Hepatocyte (in vitro differentiated cells): ENCODE data around the gene GRK3. TPM values are rescaled to one million over a fixed set of nuclear protein-coding genes. Genes with fewer than 3 reads are reported as not detected.

Experiments used
- DNase-seq: peaks from one replicate; pipeline ENCODE4 v3.0.0-alpha.2; 2016; ENCODE audit warnings: low spot score
- H2AFZ ChIP-seq: fragments of 200-600 bp; sonication (generic); 2 replicates; pipeline ENCODE4 v1.6.0; 2016; ENCODE audit warnings: antibody characterized with exemption, mild to moderate bottlenecking
- H3K27ac ChIP-seq: fragments of 200-600 bp; sonication (generic); 2 replicates; pipeline ENCODE4 v1.5.1; 2016; ENCODE audit warnings: mild to moderate bottlenecking
- H3K27me3 ChIP-seq: fragments of 200-600 bp; sonication (generic); 2 replicates; pipeline ENCODE4 v1.6.1; 2016
- H3K36me3 ChIP-seq: fragments of 200-600 bp; sonication (generic); replicated peaks from 2 replicates; pipeline ENCODE4 v1.5.1; 2016; ENCODE audit warnings: low read depth; ENCODE audit not compliant: insufficient read depth
- H3K4me1 ChIP-seq: fragments of 200-600 bp; sonication (generic); 2 replicates; pipeline ENCODE4 v1.5.1; 2016; ENCODE audit warnings: mild to moderate bottlenecking, moderate library complexity; ENCODE audit not compliant: insufficient read depth
- H3K4me2 ChIP-seq: fragments of 200-600 bp; sonication (generic); 2 replicates; pipeline ENCODE4 v1.6.0; 2016
- H3K4me3 ChIP-seq: fragments of 200-600 bp; sonication (generic); 2 replicates; pipeline ENCODE4 v1.5.1; 2016; ENCODE audit warnings: mild to moderate bottlenecking
- H3K79me2 ChIP-seq: fragments of 200-600 bp; sonication (generic); 2 replicates; pipeline ENCODE4 v1.6.0; 2017; ENCODE audit warnings: mild to moderate bottlenecking
- H3K9me2 ChIP-seq: fragments of 200-600 bp; sonication (generic); replicated peaks from 2 replicates; pipeline ENCODE4 v1.6.0; 2017; ENCODE audit warnings: mild to moderate bottlenecking; ENCODE audit not compliant: insufficient read depth
- H3K9me3 ChIP-seq: fragments of 200-600 bp; sonication (generic); 2 replicates; pipeline ENCODE4 v1.5.1; 2016; ENCODE audit warnings: low read depth, mild to moderate bottlenecking
- H4K20me1 ChIP-seq: fragments of 200-600 bp; sonication (generic); 2 replicates; pipeline ENCODE4 v1.6.0; 2016; ENCODE audit warnings: mild to moderate bottlenecking; ENCODE audit not compliant: insufficient read depth, poor library complexity, severe bottlenecking
- EZH2 ChIP-seq: fragments of 200-600 bp; sonication (generic); IDR thresholded peaks from 2 replicates; pipeline ENCODE4 v1.6.1; 2016; ENCODE audit warnings: antibody characterized with exemption, mild to moderate bottlenecking, borderline replicate concordance
- EZH2phosphoT487 ChIP-seq: fragments of 200-600 bp; sonication (generic); IDR thresholded peaks from one replicate; pipeline ENCODE4 v1.6.1; 2018; ENCODE audit warnings: antibody characterized with exemption, mild to moderate bottlenecking, low read depth, moderate library complexity; ENCODE audit not compliant: unreplicated experiment, severe bottlenecking
- WGBS: methylation state at CpG from one replicate; pipeline ENCODE4 v1.1.6; 2016; ENCODE audit warnings: low lambda C conversion rate; ENCODE audit errors: missing lambda C conversion rate; 5-methylcytosine and 5-hydroxymethylcytosine counted together
- polyA plus RNA-seq: library from polyadenylated mRNA; unstranded; fragments of >200 nt; fragmentation: Nextera tagmentation; extraction: Ambion mirVana; gene quantifications from 2 replicates; pipeline ENCODE4 v1.2.1, GENCODE V29; 2016
- total RNA-seq: library from RNA; depleted of rRNA; stranded (reverse); fragments of >200 nt; gene quantifications from 2 replicates; pipeline ENCODE4 v1.2.3, GENCODE V29; 2014
- TF ChIP-seq, protein P1 (sequence below): fragments of 200-600 bp; sonication (generic); IDR thresholded peaks from 2 replicates; pipeline ENCODE4 v1.5.1; 2016; ENCODE audit warnings: antibody characterized with exemption, mild to moderate bottlenecking; ENCODE audit not compliant: poor library complexity

Gene GRK3
- total and polyA plus RNA-seq, 2 experiments from 2014 or later: 1.5 to 7.1 TPM

DNA sequence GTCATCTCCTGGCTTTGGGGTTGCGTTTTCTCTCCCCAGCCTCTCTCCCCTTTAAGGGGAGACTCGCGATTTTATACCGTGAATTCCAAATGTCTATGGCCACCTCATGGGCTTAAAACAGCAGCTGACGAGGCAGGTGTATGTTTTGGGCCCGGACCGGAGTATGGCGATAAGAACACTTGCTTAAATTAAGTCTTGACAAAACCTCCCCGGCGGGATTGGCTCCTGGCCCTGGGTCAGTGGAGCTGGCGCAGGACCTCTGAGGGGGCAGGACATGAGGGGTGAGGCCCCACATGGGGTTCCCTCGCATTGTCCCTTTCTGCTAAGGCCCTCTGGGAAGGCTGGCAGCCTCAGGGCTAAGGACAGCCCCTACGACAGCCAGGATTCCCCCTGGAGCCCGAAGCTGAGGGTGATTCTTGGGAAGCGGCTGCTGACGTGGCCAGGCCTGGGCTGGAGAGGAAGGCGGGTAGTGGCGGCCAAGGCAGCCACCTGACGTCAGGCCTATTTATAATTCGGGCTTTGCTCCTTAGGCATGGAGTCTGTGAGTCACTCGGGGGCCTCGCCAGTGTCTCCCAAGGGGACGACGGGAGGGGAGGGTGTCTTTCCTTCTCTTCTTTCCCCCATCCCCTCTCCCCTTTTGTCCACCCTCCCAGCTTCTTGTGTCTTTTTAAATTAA, 190.2 kb downstream of the GRK3 start:
- TF ChIP-seq EZH2phosphoT487 (no peak), EZH2 (no peak)
- TF ChIP-seq, protein P1, sequence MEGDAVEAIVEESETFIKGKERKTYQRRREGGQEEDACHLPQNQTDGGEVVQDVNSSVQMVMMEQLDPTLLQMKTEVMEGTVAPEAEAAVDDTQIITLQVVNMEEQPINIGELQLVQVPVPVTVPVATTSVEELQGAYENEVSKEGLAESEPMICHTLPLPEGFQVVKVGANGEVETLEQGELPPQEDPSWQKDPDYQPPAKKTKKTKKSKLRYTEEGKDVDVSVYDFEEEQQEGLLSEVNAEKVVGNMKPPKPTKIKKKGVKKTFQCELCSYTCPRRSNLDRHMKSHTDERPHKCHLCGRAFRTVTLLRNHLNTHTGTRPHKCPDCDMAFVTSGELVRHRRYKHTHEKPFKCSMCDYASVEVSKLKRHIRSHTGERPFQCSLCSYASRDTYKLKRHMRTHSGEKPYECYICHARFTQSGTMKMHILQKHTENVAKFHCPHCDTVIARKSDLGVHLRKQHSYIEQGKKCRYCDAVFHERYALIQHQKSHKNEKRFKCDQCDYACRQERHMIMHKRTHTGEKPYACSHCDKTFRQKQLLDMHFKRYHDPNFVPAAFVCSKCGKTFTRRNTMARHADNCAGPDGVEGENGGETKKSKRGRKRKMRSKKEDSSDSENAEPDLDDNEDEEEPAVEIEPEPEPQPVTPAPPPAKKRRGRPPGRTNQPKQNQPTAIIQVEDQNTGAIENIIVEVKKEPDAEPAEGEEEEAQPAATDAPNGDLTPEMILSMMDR: no peak
- Histone ChIP-seq H3K79me2 (no peaks in the 10 kb centered on the region), H3K4me1 (no peaks in the 10 kb centered on the region), H3K4me2 (no peak overlapping the region), H3K9me2 (no peaks in the 10 kb centered on the region), H2AFZ (no peak overlapping the region), H3K27ac (no peak overlapping the region), H4K20me1 (no peaks in the 10 kb centered on the region), H3K4me3 (no peak overlapping the region), H3K36me3 (no peaks in the 10 kb centered on the region), H3K27me3 (no peaks in the 10 kb centered on the region), H3K9me3 (no peaks in the 10 kb centered on the region)
- 89% methylated on average over 24 of the region's 24 CpGs for WGBS
- DNase-seq: no peak

- Histone ChIP-seq H3K36me3 (no peaks in the 10 kb centered on the region), H3K4me2 (no peak overlapping the region), H3K4me1 (peaks cover 12% of the 10 kb centered on the region), H3K9me3 (no peaks in the 10 kb centered on the region), H3K27ac (no peak overlapping the region), H3K27me3 (no peaks in the 10 kb centered on the region), H2AFZ (no peak overlapping the region), H3K9me2 (no peaks in the 10 kb centered on the region), H4K20me1 (no peaks in the 10 kb centered on the region), H3K4me3 (no peak overlapping the region), H3K79me2 (no peaks in the 10 kb centered on the region)
- WGBS: 92% methylated on average over 3 of the region's 3 CpGs
- no peak for TF ChIP-seq EZH2
- TF ChIP-seq EZH2phosphoT487: no peak
- TF ChIP-seq, protein P1: no peak
- no peak for DNase-seq
Observed at GRCh38 chr22:25757686-25758085, 193.2 kb downstream of the GRK3 start.

DNA sequence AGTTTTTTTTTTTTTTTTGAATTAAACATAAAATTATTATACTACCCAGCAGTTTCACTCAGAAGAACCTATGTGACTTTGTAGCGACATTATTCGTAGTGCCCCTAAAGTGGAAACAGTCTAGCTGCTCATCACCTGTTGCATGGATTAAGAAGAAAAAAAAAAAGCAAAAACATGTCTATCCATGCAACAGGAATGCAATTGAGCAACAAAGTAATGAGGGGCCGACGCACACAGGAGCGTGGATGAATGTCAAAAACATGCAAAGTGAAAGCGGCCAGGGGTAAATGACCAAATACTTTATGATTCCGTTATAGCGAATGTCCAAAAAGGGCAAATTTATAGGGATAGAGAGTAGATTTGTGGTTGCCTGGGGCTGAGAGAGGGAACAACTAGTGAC, 193.8 kb downstream of the GRK3 start:
- Histone ChIP-seq H3K27me3 (no peaks in the 10 kb centered on the region), H3K79me2 (no peaks in the 10 kb centered on the region), H3K4me1 (peaks cover 17% of the 10 kb centered on the region), H2AFZ (no peak overlapping the region), H3K4me3 (no peak overlapping the region), H3K36me3 (no peaks in the 10 kb centered on the region), H4K20me1 (no peaks in the 10 kb centered on the region), H3K4me2 (no peak overlapping the region), H3K9me3 (no peaks in the 10 kb centered on the region), H3K27ac (no peak overlapping the region), H3K9me2 (no peaks in the 10 kb centered on the region)
- TF ChIP-seq, protein P1: no peak
- TF ChIP-seq EZH2: no peak
- 97% methylated on average over 8 of the region's 8 CpGs for WGBS
- DNase-seq: no peak
